ENCODE measurements around the gene POU5F1. TPM values are rescaled to one million over a fixed set of nuclear protein-coding genes. Genes with fewer than 3 reads are reported as not detected.

The POU5F1 gene
- total RNA-seq, 4 donors from 2014 or later = 0.92 to 5.5 (median 3.3) TPM

GRCh38 chr6:31179896-31180295 lies 9.4 kb upstream of the POU5F1 start:
- TF ChIP-seq CTCF (IDR thresholded peaks at IDR 0.05) (no peak), POLR2A (IDR thresholded peaks at IDR 0.05) (no peak)
- WGBS, 2 donors = 92 to 97% methylated on average over 6 to 7 of the region's 8 CpGs
- Histone ChIP-seq H3K4me1 (peaks cover 0 to 39% (median 0%) of the 10 kb centered on the region in 3 donors), H3K9me3 (no peaks in the 10 kb centered on the region), H3K4me3 (peak overlapping the region in 1 of 4 donors; percentile 34), H3K27me3 (no peaks in the 10 kb centered on the region), H3K36me3 (peaks cover 0 to 11% (median 0%) of the 10 kb centered on the region in 3 donors), H3K27ac (no peak overlapping the region)
- intact Hi-C loops (cut with DNase I) = no loop called here
- DNase-seq = no peak

GRCh38 chr6:31179042-31179386 lies 8.5 kb upstream of the POU5F1 start:
- H3K4me1 ChIP-seq = peaks cover 0 to 30% (median 0%) of the 10 kb centered on the region in 3 donors
- no peak for DNase-seq
- H3K36me3 ChIP-seq = peaks cover 0 to 14% (median 0%) of the 10 kb centered on the region in 3 donors
- no peak overlapping the region for H3K27ac ChIP-seq
- WGBS, 2 donors = 43 to 45% methylated on average over 4 of the region's 4 CpGs
- intact Hi-C loops (cut with DNase I) = no loop called here
- H3K4me3 ChIP-seq = no peak overlapping the region
- H3K27me3 ChIP-seq = no peaks in the 10 kb centered on the region
- TF ChIP-seq CTCF (IDR thresholded peaks at IDR 0.05) (no peak), POLR2A (IDR thresholded peaks at IDR 0.05) (no peak)
- H3K9me3 ChIP-seq = no peaks in the 10 kb centered on the region

- Histone ChIP-seq H3K27ac (no peak overlapping the region), H3K4me3 (no peak overlapping the region), H3K9me3 (no peaks in the 10 kb centered on the region), H3K4me1 (peaks cover 0 to 24% (median 0%) of the 10 kb centered on the region in 3 donors), H3K27me3 (no peaks in the 10 kb centered on the region), H3K36me3 (peaks cover 0 to 20% (median 0%) of the 10 kb centered on the region in 3 donors)
- no peak for DNase-seq
- TF ChIP-seq POLR2A (IDR thresholded peaks at IDR 0.05) = no peak
- TF ChIP-seq CTCF (IDR thresholded peaks at IDR 0.05) = no peak
- WGBS, 2 donors = 57 to 68% methylated on average over 8 of the region's 8 CpGs
- intact Hi-C loops (cut with DNase I) = no loop called here
These were observed 7.9 kb upstream of the POU5F1 start for GRCh38 chr6:31178143-31179041.

GRCh38 chr6:31175971-31176370 lies 5.5 kb upstream of the POU5F1 start:
- no peak overlapping the region for H3K4me3 ChIP-seq
- H3K36me3 ChIP-seq = peaks cover 0 to 21% (median 0%) of the 10 kb centered on the region in 3 donors
- H3K27ac ChIP-seq = no peak overlapping the region
- TF ChIP-seq CTCF (IDR thresholded peaks at IDR 0.05) (no peak), POLR2A (IDR thresholded peaks at IDR 0.05) (no peak)
- no peaks in the 10 kb centered on the region for H3K27me3 ChIP-seq
- 53 to 58% methylated on average over 3 of the region's 3 CpGs for WGBS, 2 donors
- intact Hi-C loops (cut with DNase I) = no loop called here
- no peak for DNase-seq
- peaks cover 0 to 19% (median 0%) of the 10 kb centered on the region in 3 donors for H3K4me1 ChIP-seq
- no peaks in the 10 kb centered on the region for H3K9me3 ChIP-seq

- Histone ChIP-seq H3K4me1 (peaks cover 0 to 25% (median 0%) of the 10 kb centered on the region in 3 donors), H3K27ac (no peak overlapping the region), H3K36me3 (peaks cover 0 to 21% (median 0%) of the 10 kb centered on the region in 3 donors), H3K9me3 (no peaks in the 10 kb centered on the region), H3K27me3 (no peaks in the 10 kb centered on the region), H3K4me3 (no peak overlapping the region)
- no peak for DNase-seq
- TF ChIP-seq POLR2A (IDR thresholded peaks at IDR 0.05) = no peak
- no peak for TF ChIP-seq CTCF (IDR thresholded peaks at IDR 0.05)
- intact Hi-C loops (cut with DNase I) = no loop called here
- WGBS, 2 donors = 77 to 100% methylated on average over 1 to 5 of the region's 5 CpGs
These were observed 3.9 kb upstream of the POU5F1 start for GRCh38 chr6:31174378-31174777.

Measured in esophagus squamous epithelium (tissue), 5 donors.